K562 (cell line): ENCODE measurements around the gene CPVL. TPM values are rescaled to one million over a fixed set of nuclear protein-coding genes. Genes with fewer than 3 reads are reported as not detected.

Source experiments
- ATAC-seq: fragments of 200-7000 bp; cut with Tn5 transposase; 3 replicates; pipeline ENCODE4 v1.9.1; 2020; ENCODE audit warnings: moderate library complexity
- BruUV-seq: library from RNA; stranded (reverse); fragments of 400-500 nt; replicated peaks from 2 replicates; lab custom pipeline; 2021; lab: Mats Ljungman, UMichigan
- CTCF ChIA-PET: fragments of 300-600 bp; formaldehyde crosslinking; extraction: SDS; loops from one replicate; lab custom pipeline; 2021; ENCODE audit warnings: low intra/inter-chr PET ratio; lab: Yijun Ruan, JAX
- POLR2A ChIA-PET: fragments of 300-600, 350-650 bp; sonication (Branson Sonifier 250); formaldehyde crosslinking; extraction: SDS; loops from one replicate; lab custom pipeline; 2021; ENCODE audit warnings: antibody characterized with exemption, inconsistent platforms; lab: Yijun Ruan, JAX
- DNase-seq, 4 experiments: peaks; one replicate each; pipeline versions ENCODE4 v3.0.0 to v3.0.0-alpha.2; 2011 to 2018; ENCODE audit warnings: low spot score in 3 of 4, mixed read lengths in 3 of 4; ENCODE audit errors: extremely low read depth in 1 of 4
- FAIRE-seq: peaks from 2 replicates; lab custom pipeline; 2011; peaks lifted over from hg19 to GRCh38; lab: Jason Lieb, UNC
- H2AFZ ChIP-seq: 2 replicates; pipeline ENCODE4 v1.6.0; 2011; ENCODE audit warnings: low read depth, low read length, control low read depth, inconsistent platforms
- H3K27ac ChIP-seq: fragments of 200-600 bp; 3 replicates; pipeline ENCODE4 v1.8.0; 2011; ENCODE audit warnings: low read depth, mild to moderate bottlenecking, control low read depth, inconsistent platforms, low read length, moderate library complexity, mixed read lengths; ENCODE audit errors: extremely low read depth
- H3K27me3 ChIP-seq, 2 experiments: fragments of 300-600 bp in 1 of 2; 2 replicates in 1 of 2; 3 replicates in 1 of 2; pipeline versions ENCODE4 v1.6.0 to v1.8.0; 2011; ENCODE audit warnings: inconsistent platforms in 2 of 2, low read length in 2 of 2, mild to moderate bottlenecking in 1 of 2, mixed read lengths in 1 of 2, moderate library complexity in 1 of 2; ENCODE audit not compliant: control insufficient read depth in 2 of 2, insufficient read depth in 2 of 2
- H3K36me3 ChIP-seq: fragments of 300-600 bp; 3 replicates; pipeline ENCODE4 v1.8.0; 2011; ENCODE audit warnings: mild to moderate bottlenecking, low read length, inconsistent platforms; ENCODE audit not compliant: control insufficient read depth, insufficient read depth
- H3K4me1 ChIP-seq, 2 experiments: fragments of 200-600 bp in 1 of 2; replicated peaks in 1 of 2; 2 replicates in 1 of 2; 3 replicates in 1 of 2; pipeline versions ENCODE4 v1.5.1 to v1.8.0; 2011; ENCODE audit warnings: inconsistent platforms in 2 of 2, low read length in 2 of 2, mild to moderate bottlenecking in 1 of 2, mixed read lengths in 1 of 2, moderate library complexity in 1 of 2; ENCODE audit not compliant: control insufficient read depth in 2 of 2, insufficient read depth in 2 of 2
- H3K4me2 ChIP-seq: 2 replicates; pipeline ENCODE4 v1.6.1; 2011; ENCODE audit warnings: low read length, control low read depth, inconsistent platforms, mixed read lengths; ENCODE audit not compliant: insufficient read depth
- H3K4me3 ChIP-seq: fragments of 200-600 bp; sonication (generic), shearing (Covaris generic); 2 replicates; pipeline ENCODE4 v1.5.1; 2016; ENCODE audit warnings: control low read depth, inconsistent platforms
- H3K79me2 ChIP-seq: fragments of 200-600 bp; 3 replicates; pipeline ENCODE4 v1.8.0; 2011; ENCODE audit warnings: low read length, inconsistent platforms; ENCODE audit not compliant: control insufficient read depth, insufficient read depth
- H3K9ac ChIP-seq, 2 experiments: 2 replicates each; pipeline versions ENCODE4 v1.6.0 to v1.6.1; 2011; ENCODE audit warnings: low read depth in 2 of 2, low read length in 2 of 2, control low read depth in 1 of 2, inconsistent platforms in 1 of 2, mild to moderate bottlenecking in 1 of 2, mixed read lengths in 1 of 2; ENCODE audit not compliant: insufficient read depth in 1 of 2
- H3K9me1 ChIP-seq: one replicate; pipeline ENCODE4 v1.6.0; 2011; ENCODE audit warnings: inconsistent platforms, mild to moderate bottlenecking, low read length, moderate library complexity; ENCODE audit not compliant: control insufficient read depth, insufficient read depth
- H3K9me3 ChIP-seq: replicated peaks from 2 replicates; pipeline ENCODE4 v1.5.1; 2011; ENCODE audit warnings: low read depth, low read length, inconsistent platforms; ENCODE audit not compliant: control insufficient read depth, insufficient read depth
- H4K20me1 ChIP-seq: replicated peaks from 2 replicates; pipeline ENCODE4 v1.6.1; 2011; ENCODE audit warnings: low read length, inconsistent platforms, mixed read lengths; ENCODE audit not compliant: control insufficient read depth, insufficient read depth
- TARDBP ChIP-seq: fragments of 450-650 bp; IDR thresholded peaks from 2 replicates; pipeline ENCODE4 v1.6.1; 2016
- TCFL5 ChIP-seq: fragments of 250-450 bp; sonication (Bioruptor Pico); conservative IDR thresholded peaks from 2 replicates; pipeline ENCODE4 v1.6.1; 2021; ENCODE audit warnings: mild to moderate bottlenecking, moderate library complexity, matching md5 sums
- ZNF395 ChIP-seq: fragments of 200-800 bp; sonication (Bioruptor generic); IDR thresholded peaks from 2 replicates; pipeline ENCODE4 v1.6.1; 2017; ENCODE audit warnings: missing genetic modification characterization, missing compliant biosample characterization
- ZNF449 ChIP-seq: fragments of 250-450 bp; sonication (Bioruptor Pico); IDR thresholded peaks from 2 replicates; pipeline ENCODE4 v1.8.0; 2022; ENCODE audit warnings: moderate library complexity, mild to moderate bottlenecking, inconsistent platforms
- WGBS: fragments of 100-300 bp; shearing (Covaris generic); methylation state at CpG from one replicate; pipeline ENCODE4 v1.1.6; 2016; ENCODE audit warnings: low coverage, mixed read lengths; ENCODE audit not compliant: insufficient coverage; ENCODE audit errors: missing lambda C conversion rate; 5-methylcytosine and 5-hydroxymethylcytosine counted together
- in situ Hi-C: fragments of 300-500 bp; cut with MboI; formaldehyde crosslinking; loops from 4 replicates; pipeline ENCODE4 v1.15.0; 2018; ENCODE audit warnings: inconsistent platforms, mixed read lengths
- intact Hi-C: fragments of 100-400 bp; cut with micrococcal nuclease; formaldehyde crosslinking; loops from 2 replicates; pipeline ENCODE4 v1.14.2; 2022
- polyA plus RNA-seq, 8 experiments: library from polyadenylated mRNA; depleted of rRNA in 4 of 8; stranded (reverse) in 5 of 8; unstranded in 3 of 8; fragments of >200 nt; fragmentation: Nextera tagmentation in 2 of 8; fragmentation: Illumina TruSeq in 1 of 8; extraction: Ambion mirVana in 2 of 8; extraction: Trizol in 1 of 8; gene quantifications; 2 replicates each; pipeline versions ENCODE4 v1.2.1 to v1.2.3, GENCODE V29; 2011 to 2014; ENCODE audit warnings: inconsistent platforms in 1 of 8, missing spikeins in 1 of 8
- total RNA-seq, 7 experiments: library from RNA; depleted of rRNA in 6 of 7; stranded (reverse); fragments of >200 nt in 6 of 7; fragmentation: Illumina TruSeq in 2 of 7; extraction: Trizol in 2 of 7; gene quantifications; 2 replicates each; pipeline versions ENCODE4 v1.2.1 to v1.2.3, GENCODE V29; 2011 to 2021; ENCODE audit warnings: low replicate concordance in 1 of 7

Gene CPVL
- total and polyA plus RNA-seq, 9 of the 15 experiments (the other 6 are each of a cell fraction or from before 2014, with no cell fraction given): 0.89 to 2.4 (median 1.5) TPM

- no peak for TF ChIP-seq ZNF395
Measured at GRCh38 chr7:29090836-29091601, 55.3 kb downstream of the CPVL start (continued).

- FAIRE-seq (no peak), DNase-seq (no peak), ATAC-seq (no peak)
- no peak overlapping the region for H3K4me2 ChIP-seq
- H3K9me3 ChIP-seq: no peaks in the 10 kb centered on the region
- H2AFZ ChIP-seq: no peak overlapping the region
- POLR2A ChIA-PET: no interaction called here
- no peaks in the 10 kb centered on the region for H3K4me1 ChIP-seq
- H3K9me1 ChIP-seq: no peaks in the 10 kb centered on the region
- H4K20me1 ChIP-seq: no peaks in the 10 kb centered on the region
- BruUV-seq: no TSS peak
- no peak overlapping the region for H3K4me3 ChIP-seq
- intact Hi-C loops (no loop called here), in situ Hi-C loops (no loop called here)
- H3K36me3 ChIP-seq: no peaks in the 10 kb centered on the region
- CTCF ChIA-PET: no interaction called here
- no peak overlapping the region for H3K27ac ChIP-seq
- H3K27me3 ChIP-seq: peaks cover 0 to 6% of the 10 kb centered on the region in 2 experiments; a peak in 1 of 5 replicates
- H3K79me2 ChIP-seq: no peaks in the 10 kb centered on the region
- H3K9ac ChIP-seq: no peak overlapping the region
- WGBS: 0% methylated on average over 3 of the region's 3 CpGs
- TF ChIP-seq TCFL5 (CRISPR knock-in tag) (no peak), ZNF449 (CRISPR knock-in tag) (no peak), TARDBP (no peak)
Measured at GRCh38 chr7:29090151-29090805, 56.1 kb downstream of the CPVL start.
